Spleen (tissue), 7 donors: ENCODE results near the gene SEMA5B.

Experiments
- POLR2AphosphoS5 ChIP-seq, 3 donors: sonication (generic); formaldehyde crosslinking; IDR thresholded peaks; one replicate each; pipeline ENCODE4 v1.5.1; 2017; ENCODE audit warnings: antibody characterized with exemption in 3 of 3
- TF ChIP-seq, protein P1 (sequence below), 11 experiments: fragments of 200-600 bp in 7 of 11; fragments of 450-650 bp in 4 of 11; sonication (generic) in 4 of 11; IDR thresholded peaks in 8 of 11; conservative IDR thresholded peaks in 3 of 11; 1 replicate in 7 of 11; 2 replicates in 4 of 11; pipeline versions ENCODE4 v1.4.0 to v1.8.0; 2016 to 2021; ENCODE audit warnings: antibody characterized with exemption in 11 of 11, inconsistent platforms in 4 of 11, mild to moderate bottlenecking in 1 of 11
- donor health status: DM: no; HTN: no; CAD: no; lungs with moderate emphysema.
- donor health status: DM: no; HTN: no; CAD: no.
- donor health status: DM: no; HTN: no; CAD: no.

GRCh38 chr3:122992133-122992532, 35.4 kb downstream of the SEMA5B start:
- TF ChIP-seq POLR2AphosphoS5 (IDR thresholded peaks at IDR 0.05) = no peak
- TF ChIP-seq, protein P1, sequence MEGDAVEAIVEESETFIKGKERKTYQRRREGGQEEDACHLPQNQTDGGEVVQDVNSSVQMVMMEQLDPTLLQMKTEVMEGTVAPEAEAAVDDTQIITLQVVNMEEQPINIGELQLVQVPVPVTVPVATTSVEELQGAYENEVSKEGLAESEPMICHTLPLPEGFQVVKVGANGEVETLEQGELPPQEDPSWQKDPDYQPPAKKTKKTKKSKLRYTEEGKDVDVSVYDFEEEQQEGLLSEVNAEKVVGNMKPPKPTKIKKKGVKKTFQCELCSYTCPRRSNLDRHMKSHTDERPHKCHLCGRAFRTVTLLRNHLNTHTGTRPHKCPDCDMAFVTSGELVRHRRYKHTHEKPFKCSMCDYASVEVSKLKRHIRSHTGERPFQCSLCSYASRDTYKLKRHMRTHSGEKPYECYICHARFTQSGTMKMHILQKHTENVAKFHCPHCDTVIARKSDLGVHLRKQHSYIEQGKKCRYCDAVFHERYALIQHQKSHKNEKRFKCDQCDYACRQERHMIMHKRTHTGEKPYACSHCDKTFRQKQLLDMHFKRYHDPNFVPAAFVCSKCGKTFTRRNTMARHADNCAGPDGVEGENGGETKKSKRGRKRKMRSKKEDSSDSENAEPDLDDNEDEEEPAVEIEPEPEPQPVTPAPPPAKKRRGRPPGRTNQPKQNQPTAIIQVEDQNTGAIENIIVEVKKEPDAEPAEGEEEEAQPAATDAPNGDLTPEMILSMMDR (IDR thresholded peaks at IDR 0.05 in 8 of 11, conservative IDR thresholded peaks at IDR 0.05 in 3 of 11) = no peak
